AG09309 (cell line): Measurements from ENCODE around the gene ACADS.
A peak's percentile ranks its signal among the peaks of the same experiment; 100 is the strongest.

Experiments used
- DNase-seq: peaks from one replicate; pipeline ENCODE4 v3.0.0-alpha.2; 2010; ENCODE audit warnings: low read depth
- H3K4me3 ChIP-seq: 2 replicates; pipeline ENCODE4 v1.5.1; 2011; ENCODE audit warnings: mild to moderate bottlenecking, low read depth, low read length, moderate library complexity; ENCODE audit not compliant: control insufficient read depth
- CTCF ChIP-seq: IDR thresholded peaks from 2 replicates; pipeline ENCODE4 v1.5.1; 2011; ENCODE audit warnings: mild to moderate bottlenecking, low read depth, low read length, inconsistent platforms; ENCODE audit not compliant: insufficient read depth, control insufficient read depth; ENCODE audit errors: missing control alignments

Gene ACADS

GRCh38 chr12:120767071-120768024 lies 41.7 kb downstream of the ACADS start:
- H3K4me3 ChIP-seq = no peak overlapping the region
- no peak for TF ChIP-seq CTCF
- DNase-seq = no peak

DNA sequence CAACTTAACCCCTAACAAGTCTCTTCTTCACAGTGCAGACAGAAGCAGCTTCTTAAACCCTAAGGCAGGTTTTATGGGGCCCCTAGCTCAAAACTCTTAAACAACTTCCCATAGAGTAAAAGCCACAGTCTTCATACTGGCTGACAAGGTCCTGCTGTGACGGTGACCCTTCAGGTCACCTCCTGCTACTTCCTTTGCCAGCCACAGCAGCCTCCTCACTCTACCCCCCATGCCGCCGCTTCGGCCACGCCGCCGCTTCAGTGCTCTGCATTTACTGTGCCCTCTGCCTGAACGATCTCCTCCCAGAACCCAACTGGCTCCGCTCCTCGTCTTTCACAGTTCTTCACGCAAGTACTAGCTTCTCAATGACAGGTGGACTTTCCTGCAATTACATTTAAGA lies 45.5 kb downstream of the ACADS start:
- TF ChIP-seq CTCF = no peak
- DNase-seq = no peak
- H3K4me3 ChIP-seq = no peak overlapping the region

- no peak for TF ChIP-seq CTCF
- DNase-seq = no peak
- no peak overlapping the region for H3K4me3 ChIP-seq
Observed at GRCh38 chr12:120774169-120774916, 48.7 kb downstream of the ACADS start.

GRCh38 chr12:120775862-120776552 lies 50.4 kb downstream of the ACADS start:
- TF ChIP-seq CTCF = peak; percentile 16
- H3K4me3 ChIP-seq = no peak overlapping the region
- DNase-seq = no peak

- peak; percentile 1 for DNase-seq
- no peak for TF ChIP-seq CTCF
- no peak overlapping the region for H3K4me3 ChIP-seq
Observed at GRCh38 chr12:120783197-120783596, 57.6 kb downstream of the ACADS start.

DNA sequence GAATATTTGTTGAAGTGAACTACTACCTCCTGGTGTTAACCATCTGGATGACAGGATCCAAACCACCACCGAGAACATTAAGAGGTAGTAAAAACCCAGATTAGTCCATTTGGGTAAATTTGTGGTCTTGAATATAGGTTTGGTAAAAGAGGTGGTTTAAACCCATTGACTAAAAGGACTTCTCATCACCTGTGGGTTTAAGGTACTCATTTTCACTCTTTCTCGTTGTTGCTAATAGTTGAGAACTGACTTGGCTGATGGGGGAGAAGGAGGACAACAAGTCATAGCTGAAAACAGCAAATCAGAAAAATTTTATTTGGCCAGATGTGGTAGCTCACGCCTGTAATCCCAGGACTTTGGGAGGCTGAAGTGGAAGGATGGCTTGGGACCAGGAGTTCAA lies 59.2 kb downstream of the ACADS start:
- TF ChIP-seq CTCF = no peak
- no peak overlapping the region for H3K4me3 ChIP-seq

More for the DNA sequence above, 59.2 kb downstream of the ACADS start:
- no peak for DNase-seq
